Dermis microvascular lymphatic vessel endothelial cell (primary cell): ENCODE measurements around the gene GGT7. TPM values are rescaled to one million over a fixed set of nuclear protein-coding genes. Genes with fewer than 3 reads are reported as not detected.
"Not testable (repeated sequence)": the region's sequence is repeated elsewhere in the genome, so short reads cannot be mapped to it uniquely, and the experiment has no call there.

Experiments used
- DNase-seq, 2 donors: peaks; one replicate each; pipeline versions ENCODE4 v3.0.0 to v3.0.0-alpha.2; 2010; ENCODE audit warnings: low read depth in 2 of 2
- total RNA-seq: library from RNA; depleted of rRNA; stranded (reverse); fragments of >200 nt; gene quantifications from 2 replicates; pipeline ENCODE4 v1.2.1, GENCODE V29; 2014

The GGT7 gene
- total RNA-seq, 1 donor from 2014 or later: 1.5 TPM

GRCh38 chr20:34849778-34850177 lies 22.9 kb downstream of the GGT7 start:
- no peak for DNase-seq

GRCh38 chr20:34848597-34848996 lies 24.1 kb downstream of the GGT7 start:
- DNase-seq: no peak

GRCh38 chr20:34843421-34843820 lies 29.2 kb downstream of the GGT7 start:
- DNase-seq: no peak

- no peak for DNase-seq
Observed at GRCh38 chr20:34842143-34842542, 30.5 kb downstream of the GGT7 start.

- DNase-seq: peak; percentile 37 to 49
Observed at GRCh38 chr20:34834459-34834893, 38.2 kb downstream of the GGT7 start.

GRCh38 chr20:34831936-34832335 lies 40.7 kb downstream of the GGT7 start:
- DNase-seq: no peak

- DNase-seq: no peak
Observed at GRCh38 chr20:34829191-34829590, 43.5 kb downstream of the GGT7 start.

GRCh38 chr20:34825530-34826362 lies 46.9 kb downstream of the GGT7 start, which contains the start of gene NCOA6:
Gene NCOA6 (minus strand): TSS chr20:34825651. CDS start chr20:34782355, 43,296 bp downstream.
- peak; percentile 63 to 89 for DNase-seq

GRCh38 chr20:34824806-34825529 lies 47.7 kb downstream of the GGT7 start:
- DNase-seq: peak in 1 of 2 donors; percentile 59

GRCh38 chr20:34824452-34824805 lies 48.2 kb downstream of the GGT7 start:
- peak in 1 of 2 donors; percentile 41 for DNase-seq

GRCh38 chr20:34824026-34824425 lies 48.6 kb downstream of the GGT7 start:
- no peak for DNase-seq

- no peak for DNase-seq
Observed at GRCh38 chr20:34820805-34821578, 51.7 kb downstream of the GGT7 start.

- no peak for DNase-seq
Observed at GRCh38 chr20:34817801-34818200, 54.9 kb downstream of the GGT7 start.

GRCh38 chr20:34817072-34817471 lies 55.6 kb downstream of the GGT7 start:
- DNase-seq: no peak

- no peak for DNase-seq
Observed at GRCh38 chr20:34815636-34816035, 57.0 kb downstream of the GGT7 start.

GRCh38 chr20:34808583-34808982 lies 64.1 kb downstream of the GGT7 start:
- DNase-seq: no peak

- DNase-seq: not testable (repeated sequence)
Observed at GRCh38 chr20:34807944-34808465, 64.7 kb downstream of the GGT7 start.

GRCh38 chr20:34806255-34806654 lies 66.4 kb downstream of the GGT7 start:
- DNase-seq: no peak

- DNase-seq: no peak
Observed at GRCh38 chr20:34798871-34799270, 73.8 kb downstream of the GGT7 start.

GRCh38 chr20:34798328-34798727 lies 74.3 kb downstream of the GGT7 start:
- DNase-seq: no peak
